Medulla oblongata (tissue), 1 donor: ENCODE measurements around the gene JDP2.
A peak's percentile ranks its signal among the peaks of the same experiment; 100 is the strongest.
"Not testable (repeated sequence)": the region's sequence is repeated elsewhere in the genome, so short reads cannot be mapped to it uniquely, and the experiment has no call there.

Experiments used
- DNase-seq: peaks from one replicate; pipeline ENCODE4 v3.0.0-alpha.2; 2015; ENCODE audit errors: extremely low spot score

JDP2 gene

DNA sequence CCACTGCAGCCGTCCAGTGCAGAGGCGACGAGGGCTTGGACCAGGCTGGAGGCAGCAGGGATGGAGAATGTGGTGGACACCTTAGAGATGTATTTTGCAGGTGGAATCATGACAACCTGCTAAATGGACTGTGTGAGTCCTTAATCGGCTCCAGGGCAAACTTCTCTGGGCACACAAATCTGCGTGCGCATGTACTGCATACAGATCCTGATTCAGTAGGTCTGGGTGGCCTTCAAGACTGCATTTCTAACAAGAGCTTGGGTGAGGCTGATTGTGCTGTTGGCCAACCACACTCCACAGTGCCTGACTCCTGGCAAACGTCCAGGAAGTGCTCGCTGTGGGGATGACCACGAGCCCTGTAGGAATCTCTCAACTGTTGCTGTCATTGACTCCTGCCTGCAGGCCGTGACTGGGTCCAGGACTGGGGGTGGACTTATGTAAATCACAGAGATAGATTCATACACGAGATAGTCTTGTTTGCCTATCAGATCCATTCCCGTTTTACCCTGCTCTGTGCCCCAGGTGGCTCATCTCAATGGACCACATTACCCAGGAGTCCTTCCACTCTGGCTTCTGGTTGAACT lies 27.2 kb downstream of the JDP2 start:
- peak; percentile 45 for DNase-seq

DNA sequence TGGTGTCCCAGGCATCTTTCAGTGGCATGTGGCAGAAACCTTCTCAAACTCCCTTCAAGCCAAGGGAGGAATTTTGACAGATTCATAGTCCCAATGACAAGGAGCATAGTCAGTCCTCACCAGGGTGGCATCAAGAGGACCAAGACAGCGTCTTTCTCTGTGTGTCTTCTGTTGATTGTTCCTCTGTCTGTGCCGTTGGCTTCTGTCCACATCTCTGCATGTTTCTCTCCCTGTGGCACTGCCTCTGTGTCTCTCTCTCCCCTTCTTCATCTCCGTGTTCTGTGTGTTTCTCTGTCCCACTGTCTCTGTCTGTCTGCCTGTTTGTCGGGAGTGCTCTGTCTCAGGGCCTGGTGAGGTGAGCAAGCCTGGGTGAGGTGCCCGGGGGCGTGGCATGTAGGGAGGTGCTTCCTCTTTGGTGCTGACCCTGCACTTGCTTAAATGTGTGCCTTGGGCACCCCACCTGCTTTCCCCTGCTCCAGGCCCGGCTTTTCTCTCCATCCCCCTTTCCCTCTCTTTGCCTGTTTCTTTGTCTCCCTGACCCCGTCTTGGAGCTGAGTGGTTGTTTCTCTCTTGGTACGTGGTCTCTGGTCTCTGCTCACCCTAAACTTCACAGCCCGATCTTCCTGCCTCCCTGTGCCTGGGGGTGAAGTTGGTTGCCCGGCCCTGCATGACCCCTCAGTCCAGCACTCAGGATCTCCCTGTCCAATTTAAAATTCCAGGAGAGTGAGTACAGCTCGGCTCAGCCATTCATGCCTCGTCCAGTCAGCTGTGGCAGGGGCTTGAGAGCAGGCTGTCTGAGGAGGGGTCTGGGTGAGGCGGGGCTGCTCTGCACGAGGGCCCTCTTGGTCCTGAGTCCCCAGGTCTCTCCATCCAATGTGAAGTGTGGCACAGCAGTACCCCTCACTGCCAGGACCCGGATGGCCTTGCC lies 28.5 kb downstream of the JDP2 start:
- peak; percentile 64 for DNase-seq

DNA sequence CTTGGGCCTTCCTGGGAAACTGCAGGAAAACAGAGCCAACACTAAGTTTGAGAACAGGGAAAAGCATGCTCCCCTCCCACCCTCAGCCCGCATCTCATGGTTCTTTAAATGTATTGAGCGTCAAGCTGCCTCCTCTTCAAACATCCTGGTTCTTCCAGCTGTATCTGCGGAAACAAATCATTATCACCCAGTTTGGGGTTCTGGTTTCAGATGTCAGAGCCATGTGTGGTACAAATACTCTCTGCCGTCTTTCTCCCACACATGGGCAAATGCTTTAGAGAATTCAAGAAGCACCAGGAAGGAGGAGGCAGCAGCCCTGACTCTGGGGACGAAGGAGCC lies 29.1 kb downstream of the JDP2 start:
- DNase-seq = no peak

DNA sequence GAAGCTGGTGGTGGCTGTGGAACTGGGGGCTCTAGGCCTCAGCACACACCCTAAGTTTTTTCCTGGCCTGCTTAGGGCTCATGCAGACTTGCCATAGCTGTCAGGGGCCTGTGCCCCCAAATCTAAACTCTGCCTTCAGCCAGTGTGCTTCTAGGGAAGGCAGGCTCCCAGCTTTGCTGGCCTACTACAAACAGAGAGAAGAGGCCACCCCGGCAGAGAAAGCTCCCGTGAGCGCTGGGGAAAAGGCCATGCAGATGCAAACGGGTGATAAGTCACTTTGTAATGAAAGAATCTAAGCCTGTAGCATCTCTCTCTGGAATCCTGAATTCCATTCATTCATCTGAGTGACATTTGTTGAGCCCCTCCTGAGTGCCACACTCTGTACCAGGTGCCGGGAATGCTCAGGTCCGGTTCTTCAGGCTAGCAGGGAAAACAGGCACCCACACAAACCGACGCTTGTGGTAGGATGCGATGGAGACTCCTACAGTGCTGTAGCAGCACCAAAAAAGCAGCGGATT lies 29.9 kb downstream of the JDP2 start:
- no peak for DNase-seq

DNA sequence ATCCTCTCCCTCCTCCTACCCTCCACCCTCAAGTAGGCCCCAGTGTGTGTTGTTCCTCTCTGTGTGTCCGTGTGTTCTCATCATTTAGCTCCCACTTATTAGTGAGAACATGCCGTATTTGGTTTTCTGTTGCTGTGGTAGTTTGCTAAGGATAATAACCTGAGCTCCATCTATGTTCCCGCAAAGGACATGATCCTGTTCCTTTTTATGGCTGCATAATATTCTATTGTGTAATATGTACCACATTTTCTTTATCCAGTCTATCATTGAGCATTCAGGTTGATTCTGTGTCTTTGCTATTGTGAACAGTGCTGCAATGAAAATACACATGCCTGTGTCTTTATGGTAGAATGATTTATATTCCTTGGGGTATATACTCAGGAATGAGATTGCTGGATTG lies 30.5 kb downstream of the JDP2 start:
- DNase-seq = no peak

DNA sequence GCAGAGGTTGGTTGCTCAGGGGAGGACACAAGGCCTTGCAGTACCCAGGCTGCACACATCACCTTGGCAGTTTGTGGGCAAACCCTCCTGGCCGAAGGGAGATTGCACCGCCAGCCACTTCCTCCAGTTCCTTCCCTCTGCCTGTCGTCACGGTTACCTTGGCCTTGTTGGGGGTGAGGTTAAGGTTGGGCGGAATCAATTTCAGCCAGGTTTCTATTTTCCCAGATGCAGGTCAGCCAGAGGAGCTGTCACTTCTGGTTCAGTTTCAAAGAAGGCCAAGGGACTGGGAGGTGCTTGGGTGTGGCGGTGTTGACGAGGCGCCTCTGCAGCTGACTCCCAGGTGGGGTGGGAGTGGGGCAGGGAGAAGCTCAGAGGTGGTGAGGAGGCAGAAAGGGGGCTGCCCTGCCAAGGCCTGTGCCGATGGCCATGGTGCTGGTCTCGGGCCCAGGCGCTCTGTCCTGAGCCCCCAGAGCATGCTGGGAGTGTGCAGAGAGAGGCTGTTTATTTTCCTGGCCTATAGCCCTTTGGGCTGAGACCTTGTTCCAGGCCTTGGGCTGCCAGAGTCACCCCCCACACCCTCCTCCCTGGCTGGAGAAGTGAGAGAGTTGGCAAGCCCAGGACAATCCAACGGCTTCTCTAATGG lies 31.4 kb downstream of the JDP2 start:
- DNase-seq = peak; percentile 70

DNA sequence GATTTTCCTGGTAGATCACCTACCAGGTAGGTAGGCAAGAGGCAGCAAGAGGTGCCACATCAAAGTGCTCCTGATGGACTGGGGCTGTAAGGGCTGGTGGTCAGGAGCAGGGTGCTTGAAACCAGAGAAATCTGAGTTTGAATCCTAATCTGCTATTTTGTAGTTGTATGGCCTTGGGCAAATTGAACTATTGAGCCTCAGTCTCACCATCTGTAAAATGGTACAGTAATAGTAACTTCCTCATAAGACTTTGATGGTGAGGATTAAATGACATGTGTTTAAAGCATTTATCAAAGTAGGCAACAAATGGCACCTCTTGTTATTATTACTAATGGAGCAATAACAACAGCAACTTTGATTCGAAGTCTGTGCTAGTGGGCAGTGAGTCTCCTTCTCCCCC lies 32.0 kb downstream of the JDP2 start:
- no peak for DNase-seq

DNA sequence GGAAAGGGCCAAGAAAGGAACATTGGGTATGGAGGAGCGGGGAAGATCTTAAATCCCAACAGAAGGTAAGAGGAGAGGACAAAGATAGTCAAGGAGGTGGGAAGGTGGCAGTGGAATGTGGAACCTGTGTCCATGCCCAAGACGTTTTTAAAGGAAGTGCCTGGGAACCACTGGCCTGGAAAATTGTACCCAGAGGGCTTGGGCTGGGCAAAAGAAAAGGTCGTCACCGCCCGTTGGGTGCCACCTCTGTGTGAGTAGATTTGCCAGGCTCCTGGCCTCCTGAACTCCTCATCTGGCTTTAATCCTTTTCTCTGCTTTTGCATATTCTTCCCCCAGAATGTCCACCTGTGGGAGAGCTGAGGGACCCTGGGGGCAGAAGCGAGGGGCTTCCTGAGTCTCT lies 32.6 kb downstream of the JDP2 start:
- no peak for DNase-seq

DNA sequence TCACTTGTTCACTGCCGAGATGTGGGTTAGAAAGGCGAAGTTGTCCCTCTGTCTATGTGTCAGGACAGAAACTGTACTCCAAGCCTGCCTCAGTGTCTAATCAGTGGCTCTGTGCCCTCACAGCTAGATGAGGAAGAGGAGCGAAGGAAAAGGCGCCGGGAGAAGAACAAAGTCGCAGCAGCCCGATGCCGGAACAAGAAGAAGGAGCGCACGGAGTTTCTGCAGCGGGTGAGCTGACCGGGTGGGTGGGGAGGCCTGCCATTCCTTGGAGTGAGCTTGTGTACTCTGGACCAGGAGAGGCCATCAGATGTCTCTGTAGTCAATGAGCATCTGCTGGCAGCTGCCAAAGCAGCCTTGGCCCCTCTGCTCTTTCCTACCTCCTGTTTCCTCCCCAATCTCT lies 33.5 kb downstream of the JDP2 start:
- no peak for DNase-seq

DNA sequence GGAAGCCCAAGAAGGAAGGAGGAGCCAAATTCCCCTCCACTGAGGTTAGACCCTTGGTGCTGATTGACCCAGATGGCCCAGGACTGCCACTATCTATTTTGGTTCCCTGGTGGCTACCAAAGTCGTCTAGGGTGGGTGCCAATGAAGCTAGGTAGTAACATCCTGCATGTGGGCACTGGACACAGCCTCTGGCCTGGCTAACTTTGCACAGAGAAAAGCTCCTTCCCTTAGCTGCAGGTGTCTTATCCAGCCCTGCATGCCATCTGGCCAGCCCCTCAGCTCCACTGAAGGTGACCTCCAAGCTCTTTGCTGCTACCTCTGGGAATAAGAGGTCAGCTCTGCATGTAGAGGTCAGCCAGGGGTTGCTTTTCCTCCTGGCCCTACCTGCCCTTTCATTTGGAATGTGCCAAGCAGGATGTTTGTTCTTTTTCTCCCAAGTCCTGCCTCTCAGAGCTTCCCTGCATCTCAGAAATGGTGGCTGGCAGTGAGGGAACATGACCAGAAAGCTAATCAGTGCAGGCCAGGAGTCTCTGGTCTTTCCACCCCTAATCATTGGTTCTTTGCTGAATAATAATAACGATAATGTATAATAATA lies 34.0 kb downstream of the JDP2 start:
- no peak for DNase-seq

DNA sequence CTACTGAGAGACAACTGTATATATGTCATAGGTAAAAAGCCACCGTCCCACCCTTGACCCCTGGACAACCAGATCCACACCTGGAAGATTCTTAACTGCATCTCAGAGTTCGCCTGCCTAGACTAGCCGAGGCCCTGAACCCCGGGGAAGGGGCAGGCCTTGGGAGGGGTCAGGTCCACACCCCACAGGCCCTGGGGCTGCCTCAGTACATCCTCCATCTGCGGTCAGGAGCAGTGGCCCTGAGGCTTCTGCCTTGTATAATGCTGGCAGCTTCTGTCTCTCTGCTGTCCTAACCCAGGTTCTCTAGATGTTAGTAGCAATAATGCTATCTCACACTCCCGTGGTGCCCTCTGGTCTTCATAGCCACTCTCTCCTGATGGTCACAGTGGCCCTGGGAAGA lies 36.8 kb downstream of the JDP2 start:
- DNase-seq = no peak

DNA sequence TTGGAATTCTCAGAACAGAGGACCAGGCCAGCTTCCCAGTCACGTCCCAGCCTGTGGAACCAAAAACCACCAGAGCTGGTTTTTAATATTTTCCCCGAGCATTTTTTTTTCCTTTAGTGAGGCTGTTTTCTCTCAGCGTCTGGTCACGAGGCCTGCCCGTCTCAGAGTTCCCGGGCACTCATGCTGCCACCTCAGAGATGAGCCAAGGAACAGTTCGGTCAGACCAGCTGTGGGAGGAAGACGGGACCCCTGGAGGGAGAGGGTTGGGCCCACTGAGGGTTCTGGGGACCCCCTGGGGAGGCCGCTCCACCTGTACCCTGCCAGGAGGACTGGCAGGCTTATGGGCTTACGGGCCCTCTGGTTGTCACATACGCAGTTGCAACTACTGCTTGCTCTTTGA lies 39.9 kb downstream of the JDP2 start:
- DNase-seq = no peak

DNA sequence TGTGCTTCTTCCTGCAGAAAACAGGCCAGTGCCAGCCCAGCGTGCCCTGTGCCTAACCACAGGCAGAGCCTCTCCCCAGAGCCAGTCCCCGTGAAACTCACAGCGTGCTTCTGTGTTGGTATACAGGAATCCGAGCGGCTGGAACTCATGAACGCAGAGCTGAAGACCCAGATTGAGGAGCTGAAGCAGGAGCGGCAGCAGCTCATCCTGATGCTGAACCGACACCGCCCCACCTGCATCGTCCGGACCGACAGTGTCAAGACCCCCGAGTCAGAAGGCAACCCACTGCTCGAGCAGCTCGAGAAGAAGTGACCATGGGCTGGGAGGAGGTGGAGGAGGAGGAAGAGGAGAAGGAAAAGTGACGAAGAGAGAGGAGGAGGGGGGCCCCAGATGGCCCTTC lies 41.3 kb downstream of the JDP2 start:
- no peak for DNase-seq

DNA sequence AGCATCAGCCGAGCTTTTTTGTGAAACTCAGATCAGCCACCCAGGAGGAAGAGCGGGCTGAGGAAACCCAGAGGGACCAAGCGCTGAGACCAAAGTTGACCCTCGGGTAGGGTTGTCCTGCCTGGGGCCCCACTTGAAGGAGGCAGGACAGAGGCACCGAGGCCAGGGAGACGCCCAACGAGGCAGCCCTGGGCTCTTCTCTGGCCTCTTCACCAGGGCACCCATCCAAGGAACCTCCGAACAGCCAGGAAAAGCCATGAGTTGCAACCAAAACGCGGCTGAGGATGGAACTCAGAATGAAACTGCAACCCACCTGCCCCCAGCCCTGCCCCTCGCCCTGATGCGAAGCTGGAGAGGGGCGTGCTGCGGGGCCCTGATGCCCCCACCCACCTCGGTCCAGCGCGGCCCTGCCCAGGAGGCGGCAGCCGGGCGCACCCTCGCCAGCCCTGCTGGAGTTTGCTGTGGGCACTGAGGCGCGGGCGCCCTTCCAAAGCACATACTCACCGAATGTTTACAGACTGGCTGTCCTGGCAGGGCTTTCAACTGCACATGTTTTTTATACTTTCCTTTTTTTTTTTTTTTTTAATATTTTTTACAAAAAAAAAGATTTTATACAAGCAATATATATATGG lies 41.9 kb downstream of the JDP2 start:
- peak; percentile 19 for DNase-seq

DNA sequence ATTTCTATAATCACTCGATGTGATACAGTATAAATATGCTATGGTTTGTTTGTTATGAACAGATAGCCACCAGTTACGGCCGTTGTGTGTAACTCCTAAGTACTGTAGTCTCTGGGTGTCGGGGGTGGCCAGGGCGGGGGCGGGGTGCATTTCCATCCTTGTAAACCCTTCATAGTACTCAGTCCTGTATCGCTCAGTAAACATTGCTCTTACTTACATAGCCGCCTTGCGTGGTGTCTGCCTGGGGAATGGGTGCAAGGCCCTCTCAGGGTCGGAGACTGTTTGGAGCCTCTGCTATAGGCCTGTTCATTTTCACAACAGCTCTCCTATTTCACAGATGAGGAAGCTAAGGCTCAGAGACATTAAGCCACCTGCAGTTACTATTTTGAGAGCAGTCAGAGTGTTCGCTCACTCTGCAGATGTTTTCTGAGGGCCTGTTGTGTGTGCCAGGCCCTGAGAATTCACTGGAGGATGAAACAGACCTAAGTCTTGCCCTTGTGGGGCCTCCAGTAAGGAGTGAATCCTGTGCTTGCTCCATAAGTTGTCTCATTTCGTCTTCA lies 42.5 kb downstream of the JDP2 start:
- no peak for DNase-seq

DNA sequence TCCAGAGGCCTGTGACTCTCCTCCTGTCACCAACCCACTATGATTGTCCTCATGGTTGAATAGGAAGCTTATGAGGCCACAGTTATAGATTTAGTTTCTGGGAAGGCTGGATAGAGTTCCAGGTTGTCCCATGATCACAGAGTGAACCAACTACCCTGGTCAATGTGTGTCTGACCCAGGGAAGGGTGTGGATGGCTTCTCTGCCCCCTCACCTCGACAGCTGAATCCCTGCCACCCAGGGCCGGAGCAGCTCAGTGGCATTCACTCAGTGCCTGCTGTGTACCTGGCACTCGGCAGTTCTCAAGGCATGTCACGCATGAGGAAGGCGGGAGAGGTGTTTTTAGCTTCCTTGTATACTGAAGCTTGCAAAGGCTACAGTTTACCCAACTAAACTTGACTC lies 43.2 kb downstream of the JDP2 start:
- no peak for DNase-seq

DNA sequence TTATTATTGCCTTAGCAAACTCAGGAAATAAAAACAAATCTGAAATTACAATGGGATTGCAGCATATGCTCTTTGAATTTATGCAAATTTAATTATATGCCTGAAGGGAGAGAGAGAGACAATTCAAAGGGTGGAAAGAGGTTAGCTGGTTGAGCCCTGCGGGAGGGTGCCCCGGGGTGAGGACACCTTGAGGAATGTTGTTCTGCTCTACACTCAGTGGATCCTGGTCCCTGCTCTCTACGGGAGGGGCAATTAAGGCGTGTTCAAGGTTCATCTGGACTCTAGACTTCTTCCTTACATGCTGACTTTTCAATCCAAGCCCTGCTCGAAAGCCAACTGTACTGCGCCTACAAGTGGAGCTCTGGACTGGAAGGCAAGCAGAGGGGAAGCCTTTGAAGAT lies 46.3 kb downstream of the JDP2 start:
- not testable (repeated sequence) for DNase-seq

DNA sequence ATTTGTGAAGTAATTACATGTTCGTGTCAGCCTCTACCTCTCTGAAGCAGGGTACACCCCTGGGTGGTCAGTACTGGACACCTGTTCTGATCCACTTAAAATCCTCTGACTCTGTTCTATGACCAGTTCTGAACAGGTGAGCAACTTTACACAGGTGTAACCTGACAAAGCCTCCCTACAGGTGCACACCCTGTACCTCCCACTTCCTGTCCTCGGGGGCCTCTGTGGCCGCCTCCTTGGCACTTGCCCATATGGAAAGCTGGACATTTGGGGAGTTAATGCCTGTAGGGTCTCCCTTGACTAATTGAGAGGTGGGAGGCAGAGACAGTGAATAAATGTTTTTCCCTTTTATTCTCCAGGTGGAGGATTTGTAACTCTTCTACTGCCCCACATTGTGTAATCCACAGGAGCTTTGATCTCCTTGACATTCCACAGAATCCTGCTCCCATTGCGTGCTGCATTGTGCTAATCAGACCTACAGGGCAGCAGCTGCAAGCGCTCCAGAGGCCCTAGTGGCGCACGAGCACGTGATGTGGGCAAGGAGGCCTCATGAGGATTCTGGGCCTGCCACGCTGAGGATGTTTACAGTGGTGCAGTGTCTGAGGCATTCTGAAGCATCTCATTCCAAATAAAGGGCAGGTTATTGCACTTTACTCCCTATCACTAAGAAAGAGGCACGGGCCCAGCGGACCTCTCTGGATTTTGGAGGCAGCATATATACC lies 48.6 kb downstream of the JDP2 start:
- peak; percentile 47 for DNase-seq

DNA sequence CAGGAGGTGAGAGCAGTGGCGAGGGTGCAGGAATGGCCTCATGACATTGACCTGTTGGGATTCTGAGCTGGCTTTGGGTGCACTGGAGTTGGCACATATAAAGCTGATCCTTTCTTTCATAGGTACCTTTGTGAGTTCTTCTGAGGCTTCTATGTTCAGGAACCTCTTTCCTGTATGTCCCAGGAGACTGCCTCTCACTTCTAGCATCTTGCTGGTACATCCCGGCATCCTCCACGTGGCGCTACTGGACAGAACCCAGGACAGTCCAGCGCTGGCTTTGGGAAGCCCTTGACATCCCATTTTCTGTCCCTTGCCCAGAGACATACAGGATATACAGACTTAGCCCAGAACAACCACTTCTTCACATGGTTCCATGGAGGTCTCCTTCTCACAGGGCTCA lies 50.1 kb downstream of the JDP2 start:
- no peak for DNase-seq

DNA sequence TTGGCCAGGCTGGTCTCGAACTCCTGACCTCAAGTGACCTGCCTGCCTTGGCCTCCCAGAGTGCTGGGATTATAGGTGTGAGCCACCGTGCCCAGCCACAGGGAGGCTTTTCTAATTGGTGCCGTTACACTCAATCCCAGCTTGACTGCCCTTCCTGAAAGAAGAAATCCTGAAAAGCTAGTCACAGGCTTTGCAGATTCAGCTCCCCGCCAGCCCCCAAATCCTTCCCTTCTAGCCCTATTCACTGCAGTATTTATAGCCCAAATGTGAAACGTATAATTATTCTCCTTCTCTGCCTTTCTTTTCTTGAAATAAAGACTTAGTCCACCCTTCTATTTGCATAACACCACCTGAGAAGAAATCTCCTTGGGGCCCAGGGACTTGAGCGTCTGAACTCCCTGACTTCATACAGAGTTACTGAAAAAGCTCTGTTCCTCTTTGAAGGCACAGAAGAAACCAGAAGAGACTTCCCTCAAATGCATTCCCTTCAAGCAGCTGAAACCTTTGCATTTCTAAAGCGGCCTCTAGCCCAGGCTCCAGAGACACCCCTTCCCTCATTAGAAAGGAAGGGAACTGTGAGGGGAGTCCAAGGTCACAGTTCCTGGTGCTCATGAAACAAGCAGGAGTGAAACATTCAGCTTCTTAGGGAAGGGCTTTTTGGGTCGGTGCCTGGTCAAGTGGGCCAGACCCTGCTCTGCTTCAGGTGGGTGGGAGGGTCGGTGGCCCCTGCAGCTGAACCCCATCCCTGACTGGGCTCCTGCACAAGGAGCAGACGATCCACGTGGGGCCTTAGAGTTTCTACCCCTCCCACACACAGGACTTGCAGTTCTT lies 52.2 kb downstream of the JDP2 start:
- DNase-seq = no peak
